H4 (cell line): ENCODE data around the gene TPSAB1. TPM values are rescaled to one million over a fixed set of nuclear protein-coding genes. Genes with fewer than 3 reads are reported as not detected.
"Not testable (repeated sequence)": the region's sequence is repeated elsewhere in the genome, so short reads cannot be mapped to it uniquely, and the experiment has no call there.

Experiments used
- DNase-seq: peaks from one replicate; pipeline ENCODE4 v3.0.0-alpha.2; 2015; ENCODE audit warnings: low spot score
- total RNA-seq: library from RNA; depleted of rRNA; stranded (reverse); fragments of >200 nt; shearing (Covaris generic); gene quantifications from 2 replicates; pipeline ENCODE4 v1.2.3, GENCODE V29; 2014

The TPSAB1 gene
- total RNA-seq, 1 experiment from 2014 or later, result not detected

- DNase-seq, result not testable (repeated sequence)
These were observed 7.5 kb downstream of the TPSAB1 start for GRCh38 chr16:1247903-1248537.

- not testable (repeated sequence) for DNase-seq
These were observed 8.7 kb downstream of the TPSAB1 start for GRCh38 chr16:1249031-1249755.

GRCh38 chr16:1253701-1254364 is 13.3 kb downstream of the TPSAB1 start:
- DNase-seq, result not testable (repeated sequence)

GRCh38 chr16:1254821-1255220 is 14.3 kb downstream of the TPSAB1 start:
- not testable (repeated sequence) for DNase-seq

GRCh38 chr16:1255276-1256122 is 15.0 kb downstream of the TPSAB1 start, which contains the start of gene TPSD1:
Gene TPSD1, plus strand, starts transcription at chr16:1256069. Its CDS starts 212 bp downstream, at chr16:1256281.
- not testable (repeated sequence) for DNase-seq

GRCh38 chr16:1256296-1256873 is 15.9 kb downstream of the TPSAB1 start:
- DNase-seq, result not testable (repeated sequence)

GRCh38 chr16:1256874-1257322 is 16.4 kb downstream of the TPSAB1 start:
- no peak for DNase-seq

GRCh38 chr16:1257561-1258224 is 17.2 kb downstream of the TPSAB1 start:
- DNase-seq, result no peak

GRCh38 chr16:1258225-1258600 is 17.7 kb downstream of the TPSAB1 start:
- no peak for DNase-seq

- no peak for DNase-seq
These were observed 18.6 kb downstream of the TPSAB1 start for GRCh38 chr16:1258906-1259759.

GRCh38 chr16:1259760-1260068 is 19.2 kb downstream of the TPSAB1 start:
- no peak for DNase-seq

GRCh38 chr16:1260101-1260680 is 19.7 kb downstream of the TPSAB1 start:
- DNase-seq, result no peak

- no peak for DNase-seq
These were observed 20.8 kb downstream of the TPSAB1 start for GRCh38 chr16:1261131-1261892.

GRCh38 chr16:1262210-1262845 is 21.8 kb downstream of the TPSAB1 start:
- DNase-seq, result no peak

GRCh38 chr16:1262846-1263221 is 22.3 kb downstream of the TPSAB1 start:
- DNase-seq, result no peak

- DNase-seq, result no peak
These were observed 23.3 kb downstream of the TPSAB1 start for GRCh38 chr16:1263591-1264344.

GRCh38 chr16:1264345-1265089 is 24.0 kb downstream of the TPSAB1 start:
- no peak for DNase-seq
